Transverse colon (tissue), 4 donors: ENCODE measurements around the gene KCNJ16.

Experiments
- CTCF ChIP-seq, 5 experiments: fragments of 200-600 bp in 3 of 5; fragments of 450-650 bp in 2 of 5; sonication (generic) in 3 of 5; IDR thresholded peaks; 1 replicate in 2 of 5; 2 replicates in 3 of 5; pipeline ENCODE4 v1.5.1; 2016 to 2017; ENCODE audit warnings: antibody characterized with exemption in 5 of 5, inconsistent platforms in 3 of 5, mild to moderate bottlenecking in 2 of 5, moderate library complexity in 1 of 5
- POLR2AphosphoS5 ChIP-seq, 3 donors: sonication (generic); formaldehyde crosslinking; IDR thresholded peaks; one replicate each; pipeline ENCODE4 v1.6.1; 2016; ENCODE audit warnings: antibody characterized with exemption in 3 of 3

GRCh38 chr17:70086516-70086915, 11.5 kb downstream of the KCNJ16 start:
- TF ChIP-seq CTCF (IDR thresholded peaks at IDR 0.05) = no peak
- no peak for TF ChIP-seq POLR2AphosphoS5 (IDR thresholded peaks at IDR 0.05)
